Measurements from ENCODE around the gene EHMT1. TPM values are rescaled to one million over a fixed set of nuclear protein-coding genes. Genes with fewer than 3 reads are reported as not detected.
"Not testable (repeated sequence)": the region's sequence is repeated elsewhere in the genome, so short reads cannot be mapped to it uniquely, and the experiment has no call there.

Gene EHMT1
- total RNA-seq, 2 experiments from 2014 or later, result 112 to 115 TPM

DNA sequence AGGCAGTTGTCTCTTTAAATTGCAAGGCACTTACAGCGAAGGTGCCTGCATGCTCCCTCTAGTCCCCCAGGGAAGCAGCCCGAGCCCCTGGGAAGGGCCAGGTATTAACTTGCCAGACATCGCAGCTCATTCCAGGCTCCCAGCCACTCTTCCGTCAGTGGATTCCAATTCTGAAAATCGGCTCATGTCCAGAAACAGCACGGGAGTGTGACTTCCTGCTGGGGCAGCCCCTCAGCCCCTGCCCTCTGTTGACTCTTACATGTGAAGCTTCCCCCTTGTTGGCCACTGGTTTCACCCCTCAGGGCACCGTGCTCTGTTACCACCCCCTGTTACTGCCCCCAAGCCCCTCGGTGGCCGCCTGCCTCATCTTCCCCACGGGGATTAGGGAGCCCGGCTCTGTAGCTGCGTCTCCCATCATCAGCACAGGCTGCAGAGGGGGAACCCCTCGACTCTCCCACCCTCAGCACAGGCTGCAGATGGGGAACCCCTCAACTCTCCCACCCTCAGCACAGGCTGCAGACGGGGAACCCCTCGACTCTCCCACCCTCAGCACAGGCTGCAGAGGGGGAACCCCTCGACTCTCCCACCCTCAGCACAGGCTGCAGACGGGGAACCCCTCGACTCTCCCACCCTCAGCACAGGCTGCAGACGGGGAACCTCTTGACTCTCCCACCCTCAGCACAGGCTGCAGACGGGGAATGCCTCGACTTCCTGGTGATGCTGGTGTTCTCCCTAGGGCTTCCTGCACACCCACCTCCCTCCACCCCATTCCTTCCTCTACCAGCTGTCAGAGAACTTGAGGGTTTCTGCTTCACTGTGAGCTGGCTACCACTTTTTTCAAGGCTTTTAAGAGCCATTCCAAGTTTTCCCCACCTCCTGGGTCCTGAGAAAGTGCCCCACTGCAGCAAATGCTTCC is 247.7 kb downstream of the EHMT1 start:
- Mint-ChIP-seq H3K4me1 (ENCODE audit: low read depth) (no peaks in the 10 kb centered on the region), H3K4me3 (no peak overlapping the region), H3K27me3 (ENCODE audit: low read depth) (no peaks in the 10 kb centered on the region), H3K27ac (no peak overlapping the region), H3K36me3 (ENCODE audit: low read depth) (no peaks in the 10 kb centered on the region), H3K9me3 (ENCODE audit: insufficient read depth) (peaks cover 6% of the 10 kb centered on the region)
- ChIA-PET CTCF (no interaction called here), POLR2A (no interaction called here)
- ATAC-seq (no peak), DNase-seq (no peak)

DNA sequence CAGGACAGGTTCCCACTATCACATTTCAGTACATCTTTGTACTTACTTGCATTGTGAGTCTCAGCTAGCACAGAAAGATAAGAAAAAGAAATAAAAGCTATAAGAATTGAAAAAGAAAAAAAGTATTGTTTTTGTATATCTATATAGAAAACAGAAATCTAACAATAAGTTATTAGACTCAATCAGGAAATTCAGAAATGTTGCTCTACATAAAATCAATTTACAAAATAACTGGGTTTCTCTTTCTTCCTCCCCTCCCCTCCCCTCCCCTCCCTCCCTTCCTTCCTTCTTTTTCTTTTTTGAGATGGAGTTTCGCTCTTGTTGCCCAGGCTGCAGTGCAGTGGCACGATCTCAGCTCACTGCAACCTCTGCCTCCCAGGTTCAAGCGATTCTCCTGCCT is 251.6 kb downstream of the EHMT1 start:
- Mint-ChIP-seq H3K4me3 (no peak overlapping the region), H3K4me1 (ENCODE audit: low read depth) (no peaks in the 10 kb centered on the region), H3K27ac (no peak overlapping the region), H3K27me3 (ENCODE audit: low read depth) (no peaks in the 10 kb centered on the region), H3K9me3 (ENCODE audit: insufficient read depth) (no peaks in the 10 kb centered on the region), H3K36me3 (ENCODE audit: low read depth) (no peaks in the 10 kb centered on the region)
- ATAC-seq (no peak), DNase-seq (no peak)
- ChIA-PET CTCF (no interaction called here), POLR2A (no interaction called here)

DNA sequence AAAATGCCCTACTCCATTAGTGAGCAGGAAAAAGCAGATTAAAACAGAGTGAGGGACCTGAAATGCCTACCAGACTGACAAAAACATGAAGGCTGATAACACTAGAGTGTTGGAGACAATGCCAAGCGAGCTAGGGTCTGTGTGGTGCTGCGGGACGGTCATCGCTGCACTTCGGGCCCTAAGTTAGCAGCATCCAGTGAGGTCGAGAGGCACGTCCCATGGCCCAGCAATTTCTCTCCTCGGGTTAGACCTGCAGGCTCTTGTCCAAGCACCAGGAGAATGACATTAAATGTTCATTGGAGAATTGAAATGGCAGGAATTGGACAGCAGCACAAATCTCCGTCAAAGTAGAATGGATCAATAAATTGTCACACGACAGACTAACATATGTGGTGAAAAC is 253.5 kb downstream of the EHMT1 start:
- ChIA-PET POLR2A (no interaction called here), CTCF (no interaction called here)
- Mint-ChIP-seq H3K36me3 (ENCODE audit: low read depth) (peaks cover 3% of the 10 kb centered on the region), H3K4me3 (no peak overlapping the region), H3K4me1 (ENCODE audit: low read depth) (peaks cover 2% of the 10 kb centered on the region), H3K27ac (no peak overlapping the region), H3K27me3 (ENCODE audit: low read depth) (peaks cover 6% of the 10 kb centered on the region), H3K9me3 (ENCODE audit: insufficient read depth) (no peaks in the 10 kb centered on the region)
- DNase-seq, result no peak
- ATAC-seq, result no peak

DNA sequence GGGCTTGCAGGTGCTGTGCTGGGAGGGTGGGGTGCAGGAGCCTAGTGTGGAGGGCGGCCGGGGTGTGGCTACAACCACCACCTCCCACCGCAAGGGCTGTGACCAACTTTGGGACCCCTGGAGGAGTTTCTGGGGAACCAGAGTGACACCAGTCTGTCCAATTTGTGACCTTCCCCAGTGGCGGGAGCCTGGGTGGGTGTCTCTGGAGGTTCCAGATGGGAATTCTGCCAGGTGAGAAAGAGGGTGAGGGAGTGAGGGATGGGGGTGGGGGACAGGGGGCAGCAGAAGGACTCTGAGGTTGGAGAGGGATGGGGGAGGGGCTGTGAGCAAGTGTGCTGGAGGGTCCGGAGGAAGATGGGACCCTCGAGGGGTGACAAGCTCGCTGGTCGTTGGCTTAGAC is 254.6 kb downstream of the EHMT1 start:
- CTCF ChIA-PET, result no interaction called here
- Mint-ChIP-seq H3K4me1 (ENCODE audit: low read depth) (peaks cover 2% of the 10 kb centered on the region), H3K36me3 (ENCODE audit: low read depth) (peaks cover 3% of the 10 kb centered on the region), H3K4me3 (no peak overlapping the region), H3K27me3 (ENCODE audit: low read depth) (peaks cover 6% of the 10 kb centered on the region), H3K27ac (no peak overlapping the region), H3K9me3 (ENCODE audit: insufficient read depth) (no peaks in the 10 kb centered on the region)
- ATAC-seq, result no peak
- no peak for DNase-seq
- POLR2A ChIA-PET, result no interaction called here

DNA sequence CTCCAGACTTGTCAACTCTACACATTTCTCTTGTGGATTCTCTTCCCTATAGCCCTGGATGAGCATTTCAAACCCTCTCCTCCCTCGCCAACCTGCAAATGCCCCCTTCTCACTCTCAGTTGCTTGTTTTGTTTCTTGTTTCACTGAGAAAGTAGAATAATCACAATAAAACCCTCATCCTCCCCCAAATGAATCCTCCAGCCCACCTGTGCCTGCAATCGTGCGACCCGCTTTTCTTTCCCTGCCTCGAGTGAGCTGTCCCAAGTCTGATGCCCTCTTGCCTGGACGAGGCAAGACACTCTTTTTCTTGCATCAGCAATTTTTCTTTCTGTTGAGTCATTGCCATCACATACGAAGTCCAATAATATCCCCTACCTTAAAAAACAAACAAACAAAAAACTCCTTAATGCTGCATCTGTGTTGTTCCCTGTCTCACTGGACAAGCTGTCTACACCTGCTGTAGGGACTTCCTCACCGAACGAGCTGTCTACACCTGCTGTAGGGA is 255.1 kb downstream of the EHMT1 start:
- Mint-ChIP-seq H3K4me1 (ENCODE audit: low read depth) (peaks cover 2% of the 10 kb centered on the region), H3K4me3 (no peak overlapping the region), H3K9me3 (ENCODE audit: insufficient read depth) (no peaks in the 10 kb centered on the region), H3K27ac (no peak overlapping the region), H3K27me3 (ENCODE audit: low read depth) (peaks cover 6% of the 10 kb centered on the region), H3K36me3 (ENCODE audit: low read depth) (peaks cover 3% of the 10 kb centered on the region)
- ChIA-PET CTCF (no interaction called here), POLR2A (no interaction called here)
- DNase-seq (no peak), ATAC-seq (no peak)

DNA sequence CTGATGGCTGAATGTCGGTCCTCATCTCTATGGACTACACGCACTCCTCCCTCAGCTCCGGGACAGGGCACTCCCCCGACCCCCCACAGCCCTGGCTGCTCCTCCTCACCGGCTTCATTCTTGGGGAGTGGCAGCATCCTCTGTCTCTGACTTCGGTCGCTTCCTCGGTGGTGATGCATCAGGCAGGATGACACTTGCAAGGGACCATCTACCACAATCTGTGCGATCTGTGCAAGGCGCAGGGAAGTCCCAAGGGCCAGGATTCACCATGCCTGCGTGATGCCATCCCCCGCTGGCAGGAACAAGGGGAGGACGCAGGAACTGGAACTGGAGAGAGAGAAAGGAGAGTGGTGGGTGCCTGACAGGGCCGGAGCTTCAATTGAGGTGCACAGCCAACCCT is 256.5 kb downstream of the EHMT1 start:
- Mint-ChIP-seq H3K36me3 (ENCODE audit: low read depth) (peaks cover 3% of the 10 kb centered on the region), H3K4me3 (no peak overlapping the region), H3K9me3 (ENCODE audit: insufficient read depth) (no peaks in the 10 kb centered on the region), H3K27ac (no peak overlapping the region), H3K27me3 (ENCODE audit: low read depth) (peaks cover 11% of the 10 kb centered on the region), H3K4me1 (ENCODE audit: low read depth) (peaks cover 2% of the 10 kb centered on the region)
- DNase-seq (no peak), ATAC-seq (no peak)
- POLR2A ChIA-PET, result no interaction called here
- CTCF ChIA-PET, result no interaction called here

DNA sequence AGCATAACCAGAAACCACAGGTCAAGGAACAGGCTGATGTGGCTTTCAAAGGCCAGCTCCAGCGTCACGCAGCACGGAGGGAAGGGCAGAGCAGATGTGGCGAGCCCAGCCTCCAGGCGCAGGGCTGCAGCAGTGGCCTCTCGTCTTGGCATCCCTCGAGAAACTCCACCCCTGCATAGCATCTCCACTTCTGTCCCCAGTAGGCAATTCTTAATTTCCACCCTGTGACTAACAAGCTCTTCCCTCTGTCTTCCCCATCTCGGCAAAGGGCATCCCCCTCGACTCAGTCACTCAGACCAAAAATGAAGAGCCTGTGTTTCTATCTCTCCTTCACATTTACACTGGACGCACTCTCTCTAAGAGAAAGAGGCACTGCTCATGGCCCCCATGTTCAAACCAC is 257.0 kb downstream of the EHMT1 start:
- Mint-ChIP-seq H3K27ac (no peak overlapping the region), H3K4me1 (ENCODE audit: low read depth) (peaks cover 2% of the 10 kb centered on the region), H3K4me3 (no peak overlapping the region), H3K27me3 (ENCODE audit: low read depth) (peaks cover 11% of the 10 kb centered on the region), H3K36me3 (ENCODE audit: low read depth) (peaks cover 3% of the 10 kb centered on the region), H3K9me3 (ENCODE audit: insufficient read depth) (no peaks in the 10 kb centered on the region)
- CTCF ChIA-PET, result no interaction called here
- DNase-seq, result no peak
- POLR2A ChIA-PET, result no interaction called here
- ATAC-seq, result no peak

DNA sequence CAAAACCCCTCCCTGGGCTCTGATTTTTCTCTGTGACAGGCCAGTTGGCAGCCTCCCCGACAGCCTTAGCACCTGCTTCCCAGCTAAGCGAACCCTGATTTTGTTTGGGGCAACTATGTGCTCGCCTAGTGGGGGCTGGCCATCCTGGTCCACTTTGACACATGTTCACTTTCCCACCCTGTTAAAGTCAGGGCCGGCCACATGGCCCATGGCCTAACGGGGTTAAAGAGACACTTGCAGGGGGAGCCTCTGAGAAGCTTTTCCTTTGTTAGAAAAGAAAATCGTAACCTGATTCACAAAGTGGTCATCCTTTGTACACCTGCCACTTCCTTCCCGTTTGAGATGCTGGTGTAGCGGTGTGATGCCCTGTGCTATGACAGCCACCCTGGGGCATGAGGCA is 257.5 kb downstream of the EHMT1 start:
- Mint-ChIP-seq H3K36me3 (ENCODE audit: low read depth) (peaks cover 3% of the 10 kb centered on the region), H3K27ac (no peak overlapping the region), H3K4me3 (no peak overlapping the region), H3K4me1 (ENCODE audit: low read depth) (peaks cover 2% of the 10 kb centered on the region), H3K9me3 (ENCODE audit: insufficient read depth) (no peaks in the 10 kb centered on the region), H3K27me3 (ENCODE audit: low read depth) (peaks cover 11% of the 10 kb centered on the region)
- ATAC-seq, result no peak
- ChIA-PET POLR2A (no interaction called here), CTCF (no interaction called here)
- no peak for DNase-seq

DNA sequence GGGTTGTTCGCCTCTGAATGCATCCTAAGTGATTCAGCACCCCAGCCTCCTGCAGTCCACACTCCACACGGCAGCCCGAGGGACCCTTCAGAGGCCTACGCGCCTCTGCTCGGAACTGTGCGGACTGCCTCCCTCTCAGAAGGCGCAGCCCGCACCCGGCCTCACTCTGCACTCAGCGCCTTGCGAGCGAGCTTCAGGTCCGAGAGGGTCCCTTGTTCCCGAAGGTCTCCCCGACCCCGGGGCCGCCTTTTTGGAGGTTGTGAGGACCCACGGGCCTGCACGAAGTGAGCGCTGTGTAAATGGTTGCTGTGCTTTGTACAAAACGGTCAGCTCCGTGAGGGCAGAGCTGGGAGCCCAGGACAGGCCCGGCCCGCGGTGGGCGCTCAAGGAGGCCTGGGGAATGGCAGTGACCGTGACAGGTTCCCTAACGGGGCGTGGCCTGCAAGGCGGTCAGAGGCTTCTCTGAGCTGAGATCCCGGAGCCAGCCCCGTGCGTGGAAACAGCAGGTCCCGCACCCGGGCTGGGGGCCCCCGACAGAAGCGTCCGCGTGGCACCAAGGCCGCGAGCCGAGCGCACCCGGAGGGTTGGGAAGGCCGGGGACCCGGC is 258.1 kb downstream of the EHMT1 start:
- H3K4me3 Mint-ChIP-seq, result no peak overlapping the region
- ChIA-PET POLR2A (no interaction called here), CTCF (no interaction called here)
- no peaks in the 10 kb centered on the region for H3K9me3 Mint-ChIP-seq (ENCODE audit: insufficient read depth)
- peaks cover 11% of the 10 kb centered on the region for H3K27me3 Mint-ChIP-seq (ENCODE audit: low read depth)
- ATAC-seq (no peak), DNase-seq (no peak)
- H3K36me3 Mint-ChIP-seq (ENCODE audit: low read depth), result peaks cover 3% of the 10 kb centered on the region
- H3K27ac Mint-ChIP-seq, result no peak overlapping the region
- peaks cover 2% of the 10 kb centered on the region for H3K4me1 Mint-ChIP-seq (ENCODE audit: low read depth)

DNA sequence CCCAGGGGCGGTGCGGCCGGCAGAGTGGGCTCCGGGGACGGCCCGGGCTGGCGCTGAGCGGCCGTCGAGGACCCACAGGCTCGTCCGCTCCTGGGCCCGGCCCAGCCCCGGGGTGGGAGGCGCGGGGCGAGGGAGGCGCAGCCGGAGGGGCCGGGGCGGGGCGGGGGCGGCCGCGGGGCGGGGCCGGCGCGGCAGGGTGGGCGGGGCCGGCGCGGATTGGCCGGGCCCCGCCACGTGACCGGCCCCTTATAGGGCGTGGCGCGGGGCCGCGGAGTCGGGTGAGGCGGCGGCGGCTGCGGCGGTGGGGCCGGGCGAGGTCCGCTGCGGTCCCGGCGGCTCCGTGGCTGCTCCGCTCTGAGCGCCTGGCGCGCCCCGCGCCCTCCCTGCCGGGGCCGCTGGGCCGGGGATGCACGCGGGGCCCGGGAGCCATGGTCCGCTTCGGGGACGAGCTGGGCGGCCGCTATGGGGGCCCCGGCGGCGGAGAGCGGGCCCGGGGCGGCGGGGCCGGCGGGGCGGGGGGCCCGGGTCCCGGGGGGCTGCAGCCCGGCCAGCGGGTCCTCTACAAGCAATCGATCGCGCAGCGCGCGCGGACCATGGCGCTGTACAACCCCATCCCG is 258.8 kb downstream of the EHMT1 start, which contains the start of gene CACNA1B:
CACNA1B (plus strand) TSS at position 277 of the 617 bp plus-strand sequence; CDS start at position 429, 152 bp downstream.
- peaks cover 11% of the 10 kb centered on the region for H3K27me3 Mint-ChIP-seq (ENCODE audit: low read depth)
- H3K36me3 Mint-ChIP-seq (ENCODE audit: low read depth); DNase-seq; POLR2A ChIA-PET; H3K9me3 Mint-ChIP-seq (ENCODE audit: insufficient read depth); ATAC-seq; CTCF ChIA-PET; H3K4me1 Mint-ChIP-seq (ENCODE audit: low read depth); H3K27ac Mint-ChIP-seq; H3K4me3 Mint-ChIP-seq: not testable (repeated sequence)

DNA sequence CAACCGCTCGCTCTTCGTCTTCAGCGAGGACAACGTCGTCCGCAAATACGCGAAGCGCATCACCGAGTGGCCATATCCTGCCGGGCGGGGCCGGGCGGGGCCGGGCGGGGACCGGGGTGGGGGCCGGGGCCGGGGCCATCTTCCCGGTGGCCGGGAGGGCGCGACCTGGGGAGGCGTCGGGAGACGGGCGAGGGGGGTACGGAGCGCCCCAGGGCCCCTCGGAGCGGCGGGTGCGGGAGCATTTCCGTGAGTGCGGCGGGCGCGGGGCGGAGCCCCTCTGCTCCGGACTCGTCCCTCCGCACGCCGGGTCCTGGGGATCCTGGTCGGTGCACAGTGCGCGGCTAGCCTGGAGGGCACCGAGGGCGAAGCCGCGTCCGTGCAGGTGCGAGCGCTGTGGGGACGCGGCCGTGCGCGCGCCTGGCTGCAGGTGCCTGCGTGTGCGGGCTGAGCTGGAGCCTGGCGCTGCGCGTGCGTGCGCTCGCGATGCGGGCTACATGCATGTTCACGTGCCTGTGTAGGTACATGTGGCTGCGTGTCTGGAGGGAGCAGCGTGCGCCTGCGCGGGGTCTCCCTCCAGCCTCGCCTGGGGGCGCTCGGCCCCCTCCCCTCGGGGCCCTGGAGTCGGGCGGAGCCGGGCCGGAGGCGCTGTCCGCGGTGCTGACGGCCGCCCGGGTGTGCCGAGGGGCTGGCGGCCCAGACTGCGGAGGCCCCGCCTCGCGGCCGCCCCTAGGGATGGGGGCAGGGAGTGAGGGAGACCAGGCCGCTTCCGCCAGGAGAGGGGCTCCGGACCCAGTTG is 259.5 kb downstream of the EHMT1 start:
- ATAC-seq (peak; percentile 76), DNase-seq (peak; percentile 46)
- H3K4me1 Mint-ChIP-seq (ENCODE audit: low read depth), result peaks cover 2% of the 10 kb centered on the region
- H3K9me3 Mint-ChIP-seq (ENCODE audit: insufficient read depth), result no peaks in the 10 kb centered on the region
- peaks cover 3% of the 10 kb centered on the region for H3K36me3 Mint-ChIP-seq (ENCODE audit: low read depth)
- no peak overlapping the region for H3K27ac Mint-ChIP-seq
- no peak overlapping the region for H3K4me3 Mint-ChIP-seq
- H3K27me3 Mint-ChIP-seq (ENCODE audit: low read depth), result peaks cover 11% of the 10 kb centered on the region
- ChIA-PET POLR2A (no interaction called here), CTCF (no interaction called here)

DNA sequence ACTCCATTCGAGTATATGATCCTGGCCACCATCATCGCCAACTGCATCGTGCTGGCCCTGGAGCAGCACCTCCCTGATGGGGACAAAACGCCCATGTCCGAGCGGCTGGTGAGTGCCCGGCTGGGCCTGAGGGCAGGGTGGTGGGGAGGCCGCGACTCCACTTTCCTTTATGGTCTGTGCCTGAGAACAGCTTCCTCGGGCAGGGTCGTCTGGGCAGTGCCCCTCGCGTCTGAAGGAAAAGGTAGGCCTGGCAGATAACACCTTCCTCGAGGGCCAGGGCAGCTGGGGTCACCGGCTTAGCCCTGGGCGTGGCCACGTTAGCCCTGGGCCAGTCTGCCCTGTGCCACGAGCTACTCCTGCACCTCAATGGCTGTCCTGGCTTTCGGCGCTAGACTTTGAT is 260.2 kb downstream of the EHMT1 start:
- Mint-ChIP-seq H3K36me3 (ENCODE audit: low read depth) (peaks cover 3% of the 10 kb centered on the region), H3K4me3 (no peak overlapping the region), H3K4me1 (ENCODE audit: low read depth) (peaks cover 2% of the 10 kb centered on the region), H3K27ac (no peak overlapping the region), H3K27me3 (ENCODE audit: low read depth) (peaks cover 11% of the 10 kb centered on the region), H3K9me3 (ENCODE audit: insufficient read depth) (no peaks in the 10 kb centered on the region)
- ChIA-PET POLR2A (no interaction called here), CTCF (no interaction called here)
- DNase-seq (no peak), ATAC-seq (no peak)
